BLaER1 (cell line): ENCODE measurements around the gene CX3CR1.

Experiments
- H3K27ac ChIP-seq: shearing (Covaris generic); formaldehyde crosslinking; 2 replicates; pipeline ENCODE4 v1.8.1; 2022
- H3K27me3 ChIP-seq: shearing (Covaris generic); formaldehyde crosslinking; 2 replicates; pipeline ENCODE4 v1.8.1; 2022
- H3K36me3 ChIP-seq: shearing (Covaris generic); formaldehyde crosslinking; 2 replicates; pipeline ENCODE4 v1.8.1; 2022
- H3K4me1 ChIP-seq: shearing (Covaris generic); formaldehyde crosslinking; 2 replicates; pipeline ENCODE4 v1.8.1; 2022
- H3K4me2 ChIP-seq: shearing (Covaris generic); formaldehyde crosslinking; 2 replicates; pipeline ENCODE4 v1.8.1; 2022
- H3K4me3 ChIP-seq: shearing (Covaris generic); formaldehyde crosslinking; 2 replicates; pipeline ENCODE4 v1.8.1; 2022
- H3K9ac ChIP-seq: shearing (Covaris generic); formaldehyde crosslinking; 2 replicates; pipeline ENCODE4 v1.8.1; 2022
- H3K9me3 ChIP-seq: shearing (Covaris generic); formaldehyde crosslinking; 2 replicates; pipeline ENCODE4 v1.8.1; 2022
- H4K20me1 ChIP-seq: shearing (Covaris generic); formaldehyde crosslinking; 2 replicates; pipeline ENCODE4 v1.8.1; 2022
- Cebpa-rat ChIP-seq: shearing (Covaris generic); IDR thresholded peaks from 2 replicates; pipeline ENCODE4 v1.8.1; 2022

The CX3CR1 gene

DNA sequence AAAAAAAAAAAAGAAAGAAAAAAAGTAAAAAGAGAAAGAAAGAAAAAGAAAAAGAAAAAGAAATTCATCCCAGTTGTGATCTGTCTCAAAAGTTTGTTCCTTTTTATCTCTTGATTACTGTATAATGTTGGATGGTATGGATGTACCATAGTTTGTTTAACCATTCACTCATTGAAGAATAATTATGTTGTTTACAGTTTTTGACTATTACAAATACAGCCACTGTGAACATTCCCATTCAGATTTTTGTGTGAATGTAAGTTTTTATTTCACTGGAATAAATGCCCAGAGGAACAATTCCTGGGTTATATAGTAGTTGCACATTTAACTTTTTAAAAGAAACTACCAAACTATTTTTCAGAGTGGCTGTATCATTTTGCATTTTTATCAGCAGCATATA, 39.4 kb upstream of the CX3CR1 start:
- Histone ChIP-seq H4K20me1 (no peaks in the 10 kb centered on the region), H3K9me3 (peaks cover 9% of the 10 kb centered on the region; the same call in 1 of the 2 replicates), H3K36me3 (no peaks in the 10 kb centered on the region), H3K4me2 (no peak overlapping the region), H3K9ac (no peak overlapping the region), H3K4me3 (no peak overlapping the region), H3K4me1 (no peaks in the 10 kb centered on the region), H3K27ac (no peak overlapping the region), H3K27me3 (no peaks in the 10 kb centered on the region)
- TF ChIP-seq Cebpa-rat, result no peak

DNA sequence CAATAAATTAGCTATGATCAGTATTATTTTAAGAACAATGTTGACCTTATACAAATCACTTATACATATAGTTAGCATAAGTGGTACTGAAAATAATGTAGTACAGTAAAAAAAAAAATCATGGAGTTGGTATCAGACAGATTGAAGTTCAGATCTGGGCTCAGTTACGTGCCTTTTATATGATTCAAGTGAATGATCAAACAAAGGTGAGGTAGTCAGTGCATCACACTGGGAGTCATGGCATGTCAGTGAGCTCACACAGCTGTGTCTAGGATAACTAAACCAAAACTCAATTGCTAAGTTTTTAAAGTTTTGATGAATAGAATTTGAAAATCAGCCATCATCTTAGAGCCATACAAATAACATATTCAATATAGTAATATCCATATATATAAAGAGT, 38.5 kb upstream of the CX3CR1 start:
- Histone ChIP-seq H3K4me2 (no peak overlapping the region), H3K9ac (no peak overlapping the region), H3K9me3 (peaks cover 10% of the 10 kb centered on the region; the same call in 1 of the 2 replicates), H3K27me3 (no peaks in the 10 kb centered on the region), H3K27ac (no peak overlapping the region), H3K36me3 (no peaks in the 10 kb centered on the region), H4K20me1 (no peaks in the 10 kb centered on the region), H3K4me3 (no peak overlapping the region), H3K4me1 (no peaks in the 10 kb centered on the region)
- TF ChIP-seq Cebpa-rat, result no peak

GRCh38 chr3:39317571-39318169, 37.8 kb upstream of the CX3CR1 start:
- TF ChIP-seq Cebpa-rat, result no peak

GRCh38 chr3:39315420-39315819, 35.6 kb upstream of the CX3CR1 start:
- no peak for TF ChIP-seq Cebpa-rat
- Histone ChIP-seq H3K27me3 (no peaks in the 10 kb centered on the region), H3K4me3 (no peak overlapping the region), H4K20me1 (no peaks in the 10 kb centered on the region), H3K4me1 (no peaks in the 10 kb centered on the region), H3K27ac (no peak overlapping the region), H3K9me3 (peaks cover 10% of the 10 kb centered on the region; the same call in 1 of the 2 replicates), H3K9ac (no peak overlapping the region), H3K4me2 (no peak overlapping the region), H3K36me3 (no peaks in the 10 kb centered on the region)

More at GRCh38 chr3:39317571-39318169, 37.8 kb upstream of the CX3CR1 start:
- Histone ChIP-seq H4K20me1 (no peaks in the 10 kb centered on the region), H3K27ac (no peak overlapping the region), H3K27me3 (no peaks in the 10 kb centered on the region), H3K9ac (no peak overlapping the region), H3K36me3 (no peaks in the 10 kb centered on the region), H3K9me3 (peaks cover 10% of the 10 kb centered on the region; the same call in 1 of the 2 replicates), H3K4me1 (no peaks in the 10 kb centered on the region), H3K4me2 (no peak overlapping the region), H3K4me3 (no peak overlapping the region)

DNA sequence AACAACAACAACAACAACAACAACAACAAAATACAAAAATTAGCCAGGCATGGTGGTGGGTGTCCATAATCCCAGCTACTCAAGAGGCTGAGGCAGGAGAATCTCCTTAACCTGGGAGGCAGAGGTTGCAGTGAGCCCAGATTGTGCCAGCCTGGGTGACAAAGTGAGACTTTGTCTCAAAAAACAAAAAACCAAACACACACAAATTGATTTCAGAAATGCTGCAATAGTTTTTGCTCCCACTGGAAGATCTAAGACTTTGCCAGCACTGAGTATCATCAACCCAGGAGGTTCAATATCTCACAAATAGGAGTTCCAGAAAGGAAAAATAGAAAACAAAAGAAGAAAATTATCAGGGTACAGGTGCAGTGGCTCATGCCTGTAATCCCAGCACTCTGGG, 33.5 kb upstream of the CX3CR1 start:
- H3K9me3 ChIP-seq, result peaks cover 10% of the 10 kb centered on the region; the same call in 1 of the 2 replicates
- no peaks in the 10 kb centered on the region for H4K20me1 ChIP-seq
- H3K27ac ChIP-seq, result no peak overlapping the region
- H3K4me1 ChIP-seq, result no peaks in the 10 kb centered on the region
- no peak overlapping the region for H3K4me3 ChIP-seq
- no peak overlapping the region for H3K4me2 ChIP-seq
- H3K27me3 ChIP-seq, result no peaks in the 10 kb centered on the region
- H3K36me3 ChIP-seq, result no peaks in the 10 kb centered on the region
- no peak overlapping the region for H3K9ac ChIP-seq
- no peak for TF ChIP-seq Cebpa-rat

- Histone ChIP-seq H3K4me2 (no peak overlapping the region), H3K27me3 (no peaks in the 10 kb centered on the region), H3K36me3 (no peaks in the 10 kb centered on the region), H3K9me3 (peaks cover 53% of the 10 kb centered on the region), H3K27ac (no peak overlapping the region), H4K20me1 (no peaks in the 10 kb centered on the region), H3K4me3 (no peak overlapping the region), H3K9ac (no peak overlapping the region), H3K4me1 (no peaks in the 10 kb centered on the region)
- TF ChIP-seq Cebpa-rat, result no peak
These were observed 22.3 kb upstream of the CX3CR1 start for GRCh38 chr3:39302178-39302577.

DNA sequence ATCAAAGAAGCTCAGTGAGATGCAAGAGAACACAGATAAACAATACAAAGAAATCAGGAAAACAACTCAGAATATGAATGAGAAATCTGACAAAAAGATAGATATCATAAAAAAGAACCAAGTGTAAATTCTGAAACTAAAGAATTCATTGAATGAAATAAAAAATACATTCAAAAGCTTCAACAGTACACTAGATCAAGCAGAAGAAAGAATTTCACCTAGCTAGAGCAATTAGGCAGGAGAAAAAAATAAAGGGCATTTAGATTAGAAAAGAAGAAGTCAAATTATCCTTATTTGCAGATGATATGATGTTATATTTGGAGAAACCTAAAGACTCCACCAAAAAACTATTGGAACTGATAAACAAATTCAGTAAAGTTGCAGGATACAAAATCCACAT, 19.4 kb upstream of the CX3CR1 start:
- Histone ChIP-seq H3K9ac (no peak overlapping the region), H3K4me1 (0 out of 2 replicates have a peak, but pooled peaks cover 6% of the 10 kb centered on the region), H3K36me3 (no peaks in the 10 kb centered on the region), H3K9me3 (peaks cover 44% of the 10 kb centered on the region), H3K4me3 (no peak overlapping the region), H3K27me3 (no peaks in the 10 kb centered on the region), H3K27ac (no peak overlapping the region), H3K4me2 (no peak overlapping the region), H4K20me1 (no peaks in the 10 kb centered on the region)
- no peak for TF ChIP-seq Cebpa-rat

DNA sequence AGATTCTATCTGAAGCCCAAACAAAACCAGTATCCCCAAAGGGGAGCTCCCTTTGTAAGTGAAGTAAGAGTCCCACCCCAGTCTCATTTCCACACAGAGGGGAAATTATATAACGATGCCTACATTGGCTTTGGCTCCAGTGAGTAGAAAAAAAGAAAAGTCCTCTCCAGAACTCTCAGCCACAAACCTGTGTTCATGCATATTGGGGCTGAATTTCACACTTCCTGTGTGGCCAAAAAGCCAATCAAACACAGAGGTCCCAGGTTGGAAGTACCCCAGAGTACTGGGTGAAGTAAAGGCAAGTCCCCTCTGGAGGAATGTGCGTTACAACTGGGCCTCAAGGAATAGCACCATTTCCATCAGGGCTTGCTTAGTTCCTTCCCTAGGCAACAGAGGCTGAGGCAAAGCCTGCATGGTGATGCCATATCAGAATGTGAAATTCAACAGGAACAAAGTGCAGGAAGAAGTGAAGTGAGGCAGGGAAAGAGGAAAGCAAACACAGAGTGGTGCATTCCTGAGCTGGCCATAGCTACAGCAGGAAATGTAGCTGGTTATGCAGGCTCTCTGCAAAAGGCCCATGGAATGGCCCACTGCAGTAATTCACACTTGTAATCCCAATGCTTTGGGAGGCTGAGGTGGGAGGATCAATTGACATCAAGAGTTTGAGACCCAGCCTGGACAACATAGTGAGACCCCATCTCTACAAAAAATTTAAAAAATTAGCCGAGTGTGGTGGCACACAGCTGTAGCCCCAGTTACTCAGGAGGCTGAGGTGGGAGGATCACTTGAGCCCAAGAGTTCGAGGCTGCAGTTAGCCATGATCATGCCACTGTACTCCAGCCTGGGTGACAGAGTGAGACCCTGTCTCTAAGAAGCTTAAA, 16.6 kb upstream of the CX3CR1 start:
- H3K27me3 ChIP-seq, result no peaks in the 10 kb centered on the region
- no peak overlapping the region for H3K4me3 ChIP-seq
- H3K9me3 ChIP-seq, result peaks cover 36% of the 10 kb centered on the region
- H3K4me1 ChIP-seq, result 0 out of 2 replicates have a peak, but pooled peaks cover 7% of the 10 kb centered on the region
- no peak overlapping the region for H3K27ac ChIP-seq
- H3K4me2 ChIP-seq, result no peak overlapping the region
- no peaks in the 10 kb centered on the region for H4K20me1 ChIP-seq
- H3K36me3 ChIP-seq, result no peaks in the 10 kb centered on the region
- TF ChIP-seq Cebpa-rat, result no peak
- H3K9ac ChIP-seq, result no peak overlapping the region

GRCh38 chr3:39295184-39295775, 15.4 kb upstream of the CX3CR1 start:
- Histone ChIP-seq H3K4me1 (peaks cover 9% of the 10 kb centered on the region), H3K4me2 (no peak overlapping the region), H3K9ac (no peak overlapping the region), H3K27ac (no peak overlapping the region), H3K36me3 (no peaks in the 10 kb centered on the region), H3K27me3 (no peaks in the 10 kb centered on the region), H3K4me3 (no peak overlapping the region), H4K20me1 (no peaks in the 10 kb centered on the region), H3K9me3 (peaks cover 30% of the 10 kb centered on the region)
- TF ChIP-seq Cebpa-rat, result no peak
